LNCAP (cell line): ENCODE measurements around the gene TMEM106C.

ENCODE experiments used
- TF ChIP-seq, protein P1 (sequence below): fragments of 450-650 bp; IDR thresholded peaks from 2 replicates; pipeline ENCODE4 v1.5.1; 2017; ENCODE audit warnings: mild to moderate bottlenecking

TMEM106C gene

GRCh38 chr12:47954467-47955045 lies 8.8 kb upstream of the TMEM106C start:
- TF ChIP-seq, protein P1, sequence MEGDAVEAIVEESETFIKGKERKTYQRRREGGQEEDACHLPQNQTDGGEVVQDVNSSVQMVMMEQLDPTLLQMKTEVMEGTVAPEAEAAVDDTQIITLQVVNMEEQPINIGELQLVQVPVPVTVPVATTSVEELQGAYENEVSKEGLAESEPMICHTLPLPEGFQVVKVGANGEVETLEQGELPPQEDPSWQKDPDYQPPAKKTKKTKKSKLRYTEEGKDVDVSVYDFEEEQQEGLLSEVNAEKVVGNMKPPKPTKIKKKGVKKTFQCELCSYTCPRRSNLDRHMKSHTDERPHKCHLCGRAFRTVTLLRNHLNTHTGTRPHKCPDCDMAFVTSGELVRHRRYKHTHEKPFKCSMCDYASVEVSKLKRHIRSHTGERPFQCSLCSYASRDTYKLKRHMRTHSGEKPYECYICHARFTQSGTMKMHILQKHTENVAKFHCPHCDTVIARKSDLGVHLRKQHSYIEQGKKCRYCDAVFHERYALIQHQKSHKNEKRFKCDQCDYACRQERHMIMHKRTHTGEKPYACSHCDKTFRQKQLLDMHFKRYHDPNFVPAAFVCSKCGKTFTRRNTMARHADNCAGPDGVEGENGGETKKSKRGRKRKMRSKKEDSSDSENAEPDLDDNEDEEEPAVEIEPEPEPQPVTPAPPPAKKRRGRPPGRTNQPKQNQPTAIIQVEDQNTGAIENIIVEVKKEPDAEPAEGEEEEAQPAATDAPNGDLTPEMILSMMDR = no peak

DNA sequence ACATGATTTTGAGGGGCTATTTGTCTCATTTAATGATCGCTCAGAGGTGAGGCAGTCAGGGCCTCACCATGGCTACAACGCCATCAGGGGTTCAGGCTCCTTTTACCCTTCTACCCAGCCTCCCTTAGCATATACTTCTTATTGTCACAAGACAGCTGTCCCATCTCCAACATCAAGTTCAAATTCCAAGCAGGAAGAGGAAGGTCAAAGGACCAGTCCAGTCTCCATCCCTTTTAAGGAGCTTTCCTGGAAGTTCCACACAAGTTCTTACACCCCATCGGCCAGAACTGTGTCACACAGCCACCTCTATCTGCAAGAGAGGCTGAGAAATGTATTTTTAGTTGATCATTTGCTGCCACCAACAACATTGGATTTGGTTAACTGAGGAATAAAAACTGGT lies 8.3 kb upstream of the TMEM106C start:
- TF ChIP-seq, protein P1 = no peak

DNA sequence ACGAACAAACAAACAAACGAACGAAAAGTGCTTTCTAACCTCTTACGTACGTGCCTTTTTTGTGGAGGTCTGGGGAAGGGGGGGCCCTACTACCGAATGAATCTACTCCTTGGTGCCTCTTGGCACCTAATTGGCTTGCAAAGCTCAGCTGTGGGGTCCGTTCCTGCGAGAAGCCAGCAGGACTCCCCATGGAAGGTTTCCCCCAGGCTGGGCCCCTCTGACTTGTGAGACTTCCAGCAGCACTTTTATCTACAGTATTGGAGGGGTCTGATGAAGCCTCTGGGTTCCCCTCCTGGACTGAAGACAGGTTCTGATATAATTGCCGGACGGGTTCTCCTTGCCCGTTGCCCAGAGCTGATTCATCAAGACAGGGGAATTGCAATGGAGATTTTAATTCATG lies 1.2 kb upstream of the TMEM106C start:
- TF ChIP-seq, protein P1 = no peak

- TF ChIP-seq, protein P1 = no peak
These were observed 821 bp downstream of the TMEM106C start for GRCh38 chr12:47964106-47964728.

DNA sequence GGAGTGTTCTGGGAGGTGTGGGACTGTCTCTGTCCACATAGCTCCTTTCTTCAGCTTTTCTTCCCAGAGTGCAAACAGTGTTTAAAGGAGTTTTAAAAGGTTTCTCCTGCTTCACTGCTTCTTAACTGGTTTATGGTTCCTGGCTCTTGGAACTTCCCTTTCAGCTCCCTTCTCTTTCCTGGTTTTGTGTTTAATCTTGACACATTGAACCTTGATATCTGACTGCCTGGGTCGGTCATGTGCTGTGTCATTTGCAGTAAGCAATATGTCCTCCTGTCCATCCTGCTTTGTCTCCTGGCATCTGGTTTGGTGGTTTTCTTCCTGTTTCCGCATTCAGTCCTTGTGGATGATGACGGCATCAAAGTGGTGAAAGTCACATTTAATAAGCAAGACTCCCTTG lies 2.2 kb downstream of the TMEM106C start:
- TF ChIP-seq, protein P1 = no peak

- TF ChIP-seq, protein P1 = no peak
These were observed 4.3 kb downstream of the TMEM106C start for GRCh38 chr12:47967461-47968321.

- TF ChIP-seq, protein P1 = no peak
These were observed 6.4 kb downstream of the TMEM106C start for GRCh38 chr12:47969845-47970244.
